GM19452 (cell line): ENCODE results near the gene MMS19.
"Not testable (repeated sequence)": the region's sequence is repeated elsewhere in the genome, so short reads cannot be mapped to it uniquely, and the experiment has no call there.

ENCODE experiments used
- ATAC-seq: cut with Tn5 transposase; IDR thresholded peaks from one replicate; pipeline ENCODE4 v1.9.1; 2021; ENCODE audit not compliant: unreplicated experiment

MMS19 gene

GRCh38 chr10:97529685-97530465 is 31.7 kb upstream of the MMS19 start:
- no peak for ATAC-seq

GRCh38 chr10:97528876-97529275 is 30.7 kb upstream of the MMS19 start:
- not testable (repeated sequence) for ATAC-seq

GRCh38 chr10:97525683-97526110 is 27.5 kb upstream of the MMS19 start:
- ATAC-seq = no peak

- no peak for ATAC-seq
Measured at GRCh38 chr10:97525086-97525485, 26.9 kb upstream of the MMS19 start.

- ATAC-seq = no peak
Measured at GRCh38 chr10:97522937-97523336, 24.7 kb upstream of the MMS19 start.

- ATAC-seq = no peak
Measured at GRCh38 chr10:97522071-97522470, 23.8 kb upstream of the MMS19 start.

GRCh38 chr10:97520978-97521761 is 22.9 kb upstream of the MMS19 start:
- no peak for ATAC-seq

- no peak for ATAC-seq
Measured at GRCh38 chr10:97520520-97520919, 22.3 kb upstream of the MMS19 start.

GRCh38 chr10:97519342-97519741 is 21.1 kb upstream of the MMS19 start:
- ATAC-seq = no peak

GRCh38 chr10:97518301-97519043 is 20.2 kb upstream of the MMS19 start:
- ATAC-seq = no peak

- ATAC-seq = no peak
Measured at GRCh38 chr10:97517778-97518300, 19.6 kb upstream of the MMS19 start.

GRCh38 chr10:97517096-97517750 is 19.0 kb upstream of the MMS19 start:
- ATAC-seq = no peak

GRCh38 chr10:97515271-97515978 is 17.2 kb upstream of the MMS19 start:
- no peak for ATAC-seq

GRCh38 chr10:97514344-97514743 is 16.1 kb upstream of the MMS19 start:
- ATAC-seq = no peak

GRCh38 chr10:97512993-97513392 is 14.8 kb upstream of the MMS19 start:
- ATAC-seq = no peak

GRCh38 chr10:97511711-97512440 is 13.7 kb upstream of the MMS19 start:
- ATAC-seq = no peak

GRCh38 chr10:97510686-97511085 is 12.5 kb upstream of the MMS19 start:
- ATAC-seq = no peak

GRCh38 chr10:97509120-97509680 is 11.0 kb upstream of the MMS19 start:
- ATAC-seq = no peak

- no peak for ATAC-seq
Measured at GRCh38 chr10:97508342-97508741, 10.1 kb upstream of the MMS19 start.
